Measurements from ENCODE around the gene RAB20. TPM values are rescaled to one million over a fixed set of nuclear protein-coding genes. Genes with fewer than 3 reads are reported as not detected.

The RAB20 gene
- total RNA-seq, 1 donor from 2014 or later, result 0.77 TPM

GRCh38 chr13:110557082-110557481 is 4.4 kb downstream of the RAB20 start:
- Mint-ChIP-seq H3K4me1 (peaks cover 9% of the 10 kb centered on the region), H3K4me3 (peak overlapping the region; percentile 48), H3K27me3 (ENCODE audit: low read depth) (peaks cover 37% of the 10 kb centered on the region), H3K27ac (ENCODE audit: unreplicated experiment) (no peak overlapping the region), H3K9me3 (no peaks in the 10 kb centered on the region), H3K36me3 (ENCODE audit: low read depth) (no peaks in the 10 kb centered on the region)
- TF ChIP-seq, protein P1, sequence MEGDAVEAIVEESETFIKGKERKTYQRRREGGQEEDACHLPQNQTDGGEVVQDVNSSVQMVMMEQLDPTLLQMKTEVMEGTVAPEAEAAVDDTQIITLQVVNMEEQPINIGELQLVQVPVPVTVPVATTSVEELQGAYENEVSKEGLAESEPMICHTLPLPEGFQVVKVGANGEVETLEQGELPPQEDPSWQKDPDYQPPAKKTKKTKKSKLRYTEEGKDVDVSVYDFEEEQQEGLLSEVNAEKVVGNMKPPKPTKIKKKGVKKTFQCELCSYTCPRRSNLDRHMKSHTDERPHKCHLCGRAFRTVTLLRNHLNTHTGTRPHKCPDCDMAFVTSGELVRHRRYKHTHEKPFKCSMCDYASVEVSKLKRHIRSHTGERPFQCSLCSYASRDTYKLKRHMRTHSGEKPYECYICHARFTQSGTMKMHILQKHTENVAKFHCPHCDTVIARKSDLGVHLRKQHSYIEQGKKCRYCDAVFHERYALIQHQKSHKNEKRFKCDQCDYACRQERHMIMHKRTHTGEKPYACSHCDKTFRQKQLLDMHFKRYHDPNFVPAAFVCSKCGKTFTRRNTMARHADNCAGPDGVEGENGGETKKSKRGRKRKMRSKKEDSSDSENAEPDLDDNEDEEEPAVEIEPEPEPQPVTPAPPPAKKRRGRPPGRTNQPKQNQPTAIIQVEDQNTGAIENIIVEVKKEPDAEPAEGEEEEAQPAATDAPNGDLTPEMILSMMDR (conservative IDR thresholded peaks at IDR 0.05), result no peak
- DNase-seq (ENCODE audit: low read depth, low spot score), result no peak

- no peaks in the 10 kb centered on the region for H3K9me3 Mint-ChIP-seq
These were observed 5.3 kb downstream of the RAB20 start for GRCh38 chr13:110556224-110556606.

DNA sequence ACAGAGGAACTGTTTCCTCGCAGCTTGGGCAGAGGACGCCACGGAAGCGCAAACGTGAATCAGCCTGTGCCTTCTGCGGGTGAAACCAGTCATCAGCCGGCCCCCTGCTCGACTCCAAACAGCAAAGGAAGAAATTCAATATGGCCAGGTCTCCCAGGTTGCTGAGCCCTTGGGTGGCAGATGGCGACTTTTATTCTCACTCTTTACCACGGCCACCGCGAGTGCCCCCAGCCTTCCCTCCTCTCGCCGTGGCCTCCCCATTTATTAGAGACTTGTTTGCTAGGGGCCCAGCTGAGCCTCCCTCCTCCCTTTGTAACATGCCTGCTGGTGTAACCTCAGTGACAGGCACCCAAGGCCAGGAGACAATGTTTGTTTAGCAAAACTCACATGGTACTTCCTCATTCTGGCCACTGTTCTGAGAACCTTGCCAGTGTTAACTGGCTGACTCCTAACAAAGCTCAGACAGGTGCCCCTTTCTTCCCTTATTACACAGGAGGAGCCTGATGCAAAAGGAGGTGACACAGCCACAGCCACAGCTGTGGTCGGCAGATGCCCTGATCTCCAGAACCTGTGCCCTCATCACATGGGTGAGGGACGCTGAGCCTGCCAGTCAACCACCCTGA is 5.8 kb downstream of the RAB20 start:
- Mint-ChIP-seq H3K4me1 (peaks cover 13% of the 10 kb centered on the region), H3K27ac (ENCODE audit: unreplicated experiment) (no peak overlapping the region), H3K9me3 (no peaks in the 10 kb centered on the region), H3K27me3 (ENCODE audit: low read depth) (peaks cover 27% of the 10 kb centered on the region), H3K4me3 (no peak overlapping the region), H3K36me3 (ENCODE audit: low read depth) (no peaks in the 10 kb centered on the region)
- DNase-seq (ENCODE audit: low read depth, low spot score), result no peak
- TF ChIP-seq, protein P1 (conservative IDR thresholded peaks at IDR 0.05), result no peak

More at GRCh38 chr13:110556224-110556606, 5.3 kb downstream of the RAB20 start:
- H3K27me3 Mint-ChIP-seq (ENCODE audit: low read depth), result peaks cover 32% of the 10 kb centered on the region
- no peak overlapping the region for H3K4me3 Mint-ChIP-seq
- DNase-seq (ENCODE audit: low read depth, low spot score), result no peak
- H3K27ac Mint-ChIP-seq (ENCODE audit: unreplicated experiment), result no peak overlapping the region
- no peaks in the 10 kb centered on the region for H3K36me3 Mint-ChIP-seq (ENCODE audit: low read depth)
- TF ChIP-seq, protein P1 (conservative IDR thresholded peaks at IDR 0.05), result no peak
- H3K4me1 Mint-ChIP-seq, result peaks cover 10% of the 10 kb centered on the region

DNA sequence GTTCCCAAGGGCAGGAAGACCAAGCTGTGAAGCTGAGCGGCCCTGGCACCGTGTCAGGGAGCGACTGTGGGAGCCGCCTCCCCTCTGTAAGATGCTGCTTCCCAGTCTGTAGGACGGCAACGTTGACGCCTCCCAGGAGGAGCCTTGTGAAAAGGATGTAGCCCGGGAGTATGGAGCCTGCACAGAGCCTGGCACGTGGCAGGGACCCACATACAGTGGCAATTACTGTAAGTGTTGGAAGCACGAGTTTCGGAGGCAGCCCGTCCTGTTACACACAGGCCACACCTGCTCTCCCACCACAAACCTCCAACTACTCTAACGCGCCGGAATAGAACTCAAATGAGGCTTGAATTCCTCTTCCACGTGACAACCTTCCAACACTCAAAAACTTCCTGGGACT is 6.6 kb downstream of the RAB20 start:
- no peaks in the 10 kb centered on the region for H3K36me3 Mint-ChIP-seq (ENCODE audit: low read depth)
- H3K27me3 Mint-ChIP-seq (ENCODE audit: low read depth), result peaks cover 19% of the 10 kb centered on the region
- H3K9me3 Mint-ChIP-seq, result no peaks in the 10 kb centered on the region
- H3K4me1 Mint-ChIP-seq, result peaks cover 14% of the 10 kb centered on the region
- no peak for DNase-seq (ENCODE audit: low read depth, low spot score)
- no peak overlapping the region for H3K4me3 Mint-ChIP-seq
- no peak overlapping the region for H3K27ac Mint-ChIP-seq (ENCODE audit: unreplicated experiment)
- TF ChIP-seq, protein P1 (conservative IDR thresholded peaks at IDR 0.05), result no peak

DNA sequence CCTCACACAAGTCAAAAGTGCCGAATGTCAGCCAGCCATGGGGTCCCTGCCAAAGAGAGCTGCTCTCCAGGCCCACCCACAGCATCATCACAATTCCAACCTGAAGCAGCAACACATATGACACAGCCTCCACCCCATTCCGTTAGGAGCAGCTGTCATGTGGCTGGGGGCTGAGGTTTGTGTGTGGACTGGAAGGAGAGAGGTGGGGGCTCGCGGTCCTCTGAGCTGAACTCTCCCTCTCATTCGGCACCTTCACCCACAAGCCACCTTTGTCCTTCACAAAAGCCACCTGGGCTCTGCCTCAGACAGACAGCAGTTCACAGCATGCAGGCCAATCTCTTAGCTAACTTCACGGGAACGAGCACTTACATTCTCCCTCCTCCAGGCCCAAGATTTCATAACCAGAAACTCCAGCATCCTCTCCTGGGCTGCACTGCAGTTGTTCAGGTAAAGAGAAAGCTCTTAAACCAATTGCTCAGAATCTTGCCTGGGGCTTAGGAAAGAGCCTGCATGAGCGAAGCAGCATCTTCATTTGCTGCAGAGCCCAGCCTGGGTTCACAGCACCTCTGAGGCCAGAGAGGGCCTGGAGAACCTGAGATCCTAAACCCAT is 7.2 kb downstream of the RAB20 start:
- TF ChIP-seq, protein P1 (conservative IDR thresholded peaks at IDR 0.05), result no peak
- Mint-ChIP-seq H3K9me3 (no peaks in the 10 kb centered on the region), H3K27me3 (ENCODE audit: low read depth) (peaks cover 13% of the 10 kb centered on the region), H3K4me3 (no peak overlapping the region), H3K4me1 (peaks cover 14% of the 10 kb centered on the region), H3K36me3 (ENCODE audit: low read depth) (no peaks in the 10 kb centered on the region), H3K27ac (ENCODE audit: unreplicated experiment) (no peak overlapping the region)
- no peak for DNase-seq (ENCODE audit: low read depth, low spot score)
